RPMI8226 (cell line): ENCODE data around the gene NPTXR.

Experiments used
- DNase-seq: peaks from one replicate; pipeline ENCODE4 v3.0.0-alpha.2; 2015

NPTXR gene

DNA sequence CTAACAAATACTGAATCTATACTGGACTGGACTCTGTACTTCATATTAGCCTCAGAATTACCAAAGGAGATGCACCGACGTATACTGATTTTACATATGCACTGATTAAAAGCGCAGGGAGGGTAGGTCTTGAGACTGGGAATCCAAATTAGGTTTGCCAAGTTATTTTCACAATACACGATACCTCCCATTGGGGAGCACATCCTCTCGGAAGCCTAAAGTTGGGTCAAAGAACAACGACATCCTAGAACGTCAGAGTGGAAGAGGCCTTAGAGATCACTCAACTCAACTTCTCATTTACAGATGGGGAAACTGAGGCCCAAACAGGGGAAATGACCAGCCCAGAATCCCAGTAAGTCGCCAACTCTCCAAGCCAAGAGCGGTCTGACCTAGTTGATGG, 50.5 kb downstream of the NPTXR start:
- DNase-seq: no peak

DNA sequence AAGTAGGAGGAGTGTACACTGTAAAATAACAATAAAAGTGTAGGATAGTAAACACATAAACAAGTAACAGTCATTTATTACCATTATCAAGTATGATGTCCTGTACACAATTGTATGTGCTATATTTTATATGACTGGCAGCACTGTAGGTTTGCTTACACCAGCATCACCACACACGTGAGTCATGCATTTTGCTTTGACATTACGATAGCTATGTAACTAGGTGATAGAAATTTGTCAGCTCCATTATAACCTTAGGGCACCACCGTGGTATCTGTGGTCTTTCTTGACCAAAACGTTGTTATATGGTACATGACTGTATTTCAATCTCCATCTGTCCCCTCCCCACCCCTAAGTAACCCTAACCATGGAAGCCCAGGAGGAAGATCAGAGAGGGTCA, 51.0 kb downstream of the NPTXR start:
- DNase-seq: no peak

DNA sequence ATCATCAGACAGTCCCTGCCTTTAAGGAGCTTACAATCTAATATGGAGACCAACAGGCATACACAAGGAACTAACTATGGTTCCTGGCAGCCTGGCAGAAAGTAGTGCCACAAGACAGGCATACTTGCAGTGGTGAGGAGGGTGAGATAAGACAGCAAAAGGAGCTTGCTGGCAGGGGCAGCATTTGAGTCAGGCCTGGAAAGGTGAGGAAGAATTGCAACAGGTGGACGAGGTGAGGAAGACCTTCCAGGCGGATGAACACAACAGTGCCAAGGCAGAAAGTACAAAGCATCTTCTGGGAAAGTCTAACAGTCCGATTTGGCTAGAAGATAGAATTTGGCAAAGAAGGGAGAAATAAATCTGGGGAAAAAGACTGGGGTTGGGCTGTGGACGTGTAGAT, 54.2 kb downstream of the NPTXR start:
- DNase-seq: no peak

DNA sequence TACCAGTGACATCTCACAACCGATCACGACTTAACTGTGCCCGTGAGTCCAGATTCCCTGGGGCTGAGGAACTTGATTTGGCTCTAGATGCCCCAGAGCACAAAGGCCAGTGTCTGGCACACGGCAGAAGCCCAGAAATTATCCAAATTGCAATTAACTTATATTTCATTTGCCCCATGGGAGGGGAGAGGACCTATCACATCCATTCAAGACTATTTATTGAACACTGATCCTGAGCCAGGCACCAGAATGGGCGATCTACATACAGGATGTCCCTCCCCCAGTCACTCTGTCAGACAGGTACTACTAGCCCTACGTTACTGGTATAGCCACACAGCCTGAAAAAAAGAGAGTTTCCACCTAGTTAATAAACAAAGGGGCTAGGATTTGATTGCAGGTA, 55.0 kb downstream of the NPTXR start:
- no peak for DNase-seq

DNA sequence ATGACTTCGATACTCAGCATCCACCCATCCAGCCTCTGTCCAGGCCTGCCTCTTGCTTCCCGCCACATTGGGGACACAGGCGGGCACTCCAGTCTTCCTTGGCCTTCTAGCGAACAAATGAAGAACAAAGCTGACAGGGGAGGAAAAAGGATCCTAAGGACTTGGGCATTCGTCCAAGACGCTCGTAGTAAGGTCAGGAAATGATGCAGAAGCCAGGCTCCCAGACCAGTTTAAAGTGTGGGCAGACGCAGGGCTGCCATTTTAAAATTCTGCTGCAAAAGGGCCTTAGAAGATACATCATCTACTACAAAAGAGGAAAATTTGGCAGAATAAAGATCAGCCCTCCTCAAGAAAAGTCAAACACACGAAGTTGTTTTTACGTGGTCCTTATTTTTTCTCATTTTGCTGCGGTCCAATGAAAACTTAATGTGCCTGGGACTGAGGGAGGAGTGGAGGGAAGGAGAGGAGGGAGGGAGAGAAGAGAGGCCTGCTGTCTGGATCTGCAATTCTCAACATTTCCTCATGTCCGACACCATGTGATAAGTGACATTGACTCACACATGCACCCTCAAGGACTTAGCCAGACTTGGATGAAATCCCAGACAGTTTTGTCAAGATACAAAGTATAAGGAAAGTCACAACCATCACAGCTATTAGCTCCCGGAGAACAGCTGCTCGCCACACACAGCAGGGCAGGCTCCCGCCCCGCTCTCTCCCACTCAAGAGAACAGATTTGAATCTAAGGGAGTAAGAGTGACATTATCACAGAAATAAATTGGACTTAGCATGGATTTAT, 55.6 kb downstream of the NPTXR start:
- DNase-seq: no peak

DNA sequence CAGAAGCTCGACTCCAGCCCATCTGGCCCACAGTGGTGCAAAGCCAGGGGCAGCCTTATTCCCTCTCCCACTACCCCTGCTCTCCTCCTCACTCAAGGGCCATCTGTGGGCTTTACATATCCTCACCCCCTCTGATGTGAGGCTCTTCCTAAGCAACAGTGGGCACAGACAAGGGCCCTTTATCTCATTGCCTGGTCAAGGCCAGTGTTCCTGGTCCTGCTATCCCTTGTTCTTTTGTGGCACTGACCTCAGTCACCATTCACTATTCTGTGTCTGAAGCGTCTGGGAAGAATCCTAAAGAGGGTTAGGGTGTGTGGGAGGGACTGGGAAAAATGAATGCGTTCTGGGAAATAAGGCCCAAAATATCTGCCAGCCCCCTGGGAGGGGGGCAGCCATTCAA, 57.2 kb downstream of the NPTXR start:
- no peak for DNase-seq

DNA sequence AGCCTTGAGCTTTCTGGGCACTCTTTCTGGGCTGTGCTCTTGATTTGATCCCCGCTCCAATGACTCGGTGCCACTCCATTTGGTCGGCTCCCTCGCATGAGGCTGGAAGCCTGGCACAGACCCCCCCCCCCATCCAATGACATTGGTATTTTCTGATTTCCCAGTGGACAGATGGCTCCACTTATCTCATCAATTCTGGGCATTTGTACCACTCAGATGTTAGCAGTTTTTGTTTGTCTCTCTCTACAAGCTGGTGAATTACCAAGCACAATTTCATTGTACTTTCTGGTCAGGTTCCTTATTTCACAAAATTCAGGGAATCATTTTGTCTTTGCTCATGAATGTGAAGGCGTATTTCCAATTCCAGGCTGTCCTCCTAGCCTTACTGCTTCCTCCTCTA, 59.0 kb downstream of the NPTXR start:
- DNase-seq: no peak

DNA sequence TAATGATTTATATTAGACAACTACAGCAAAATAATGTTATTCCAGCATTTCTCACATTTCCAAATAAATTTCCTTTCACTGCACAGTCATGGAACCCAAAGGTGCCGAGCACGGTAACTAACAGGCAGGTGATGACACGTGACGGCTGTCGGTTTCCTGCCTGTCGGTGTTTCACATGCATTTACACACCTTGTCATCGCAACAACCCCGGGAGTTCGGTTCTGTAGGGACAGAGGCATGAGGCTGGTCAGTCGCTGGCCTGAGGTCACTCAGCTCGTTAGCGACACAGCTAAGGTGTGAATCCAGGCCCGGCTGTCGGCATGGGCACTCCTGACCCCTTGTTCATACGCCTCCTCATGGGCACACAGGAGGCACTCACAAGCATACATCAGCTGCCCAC, 59.8 kb downstream of the NPTXR start:
- DNase-seq: no peak

DNA sequence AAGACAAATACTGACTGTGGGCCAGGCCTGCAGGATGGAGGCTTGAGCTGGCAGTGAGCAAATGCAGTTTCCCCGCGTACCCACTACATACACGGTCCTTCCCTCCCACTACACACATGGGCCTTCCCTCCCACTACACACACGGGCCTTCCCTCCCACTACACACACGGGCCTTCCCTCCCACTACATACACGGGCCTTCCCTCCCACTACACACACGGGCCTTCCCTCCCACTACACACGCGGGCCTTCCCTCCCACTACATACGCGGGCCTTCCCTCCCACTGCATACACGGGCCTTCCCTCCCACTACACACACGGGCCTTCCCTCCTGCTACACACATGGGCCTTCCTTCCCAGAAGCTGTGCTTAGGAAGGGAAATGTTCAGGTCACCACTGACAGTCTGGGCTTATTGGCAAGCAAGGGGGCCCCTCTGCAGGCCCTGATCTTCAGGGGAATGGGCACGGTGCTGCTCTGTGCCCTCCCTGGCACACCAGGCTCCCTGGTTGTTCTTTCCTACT, 60.7 kb downstream of the NPTXR start:
- no peak for DNase-seq

DNA sequence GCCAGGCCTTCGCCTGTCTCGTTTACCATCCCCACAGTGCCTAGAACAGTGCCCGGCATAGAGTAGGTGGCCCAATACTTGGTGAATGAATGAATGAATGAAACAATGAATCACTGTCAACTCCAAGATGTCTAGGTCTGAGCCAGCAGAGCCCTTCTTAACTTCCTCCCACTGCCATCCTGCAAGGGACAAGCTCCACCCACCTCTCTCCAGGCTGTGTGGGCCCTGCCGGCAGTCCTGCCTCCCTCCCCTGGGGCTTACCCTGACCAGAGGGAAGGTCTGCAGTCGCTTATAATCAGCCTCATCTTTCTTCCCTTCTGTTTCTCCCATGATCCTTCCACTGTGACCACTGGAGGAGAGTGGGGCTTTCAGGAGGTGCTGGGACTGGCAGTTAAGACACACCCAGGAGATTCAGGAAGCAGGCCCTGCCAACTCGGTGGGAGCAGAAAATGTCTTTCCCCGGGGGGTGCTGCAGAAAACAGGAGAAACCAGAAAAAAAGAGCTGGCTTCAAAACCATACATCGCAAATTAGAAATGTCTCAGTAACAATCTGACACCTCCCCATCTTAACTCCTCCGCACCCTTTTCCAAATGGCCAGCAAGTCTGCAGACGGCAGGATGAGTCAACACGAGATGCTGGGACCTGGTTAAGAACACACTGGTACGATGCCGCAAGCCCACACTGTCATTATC, 61.3 kb downstream of the NPTXR start:
- DNase-seq: no peak

DNA sequence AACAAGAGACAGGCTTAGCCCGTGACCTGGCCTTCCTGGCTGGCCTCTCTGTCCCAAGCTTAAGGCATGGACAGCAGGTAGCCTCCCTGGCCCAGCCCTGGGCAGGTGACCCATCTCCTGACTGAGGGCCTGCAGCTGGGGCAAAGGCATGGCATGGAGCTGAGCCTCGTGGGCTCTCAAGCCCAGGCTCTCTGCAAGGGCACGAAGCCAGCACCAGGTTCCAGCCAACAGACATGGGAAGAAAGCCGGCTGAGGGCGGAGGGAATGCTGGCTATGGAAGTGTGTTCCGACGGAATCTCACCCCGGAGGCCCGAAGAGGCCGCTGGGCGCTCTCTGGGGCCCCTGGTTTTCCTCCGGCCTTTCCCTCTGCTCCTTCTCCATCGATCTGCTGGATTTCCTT, 62.8 kb downstream of the NPTXR start:
- no peak for DNase-seq

DNA sequence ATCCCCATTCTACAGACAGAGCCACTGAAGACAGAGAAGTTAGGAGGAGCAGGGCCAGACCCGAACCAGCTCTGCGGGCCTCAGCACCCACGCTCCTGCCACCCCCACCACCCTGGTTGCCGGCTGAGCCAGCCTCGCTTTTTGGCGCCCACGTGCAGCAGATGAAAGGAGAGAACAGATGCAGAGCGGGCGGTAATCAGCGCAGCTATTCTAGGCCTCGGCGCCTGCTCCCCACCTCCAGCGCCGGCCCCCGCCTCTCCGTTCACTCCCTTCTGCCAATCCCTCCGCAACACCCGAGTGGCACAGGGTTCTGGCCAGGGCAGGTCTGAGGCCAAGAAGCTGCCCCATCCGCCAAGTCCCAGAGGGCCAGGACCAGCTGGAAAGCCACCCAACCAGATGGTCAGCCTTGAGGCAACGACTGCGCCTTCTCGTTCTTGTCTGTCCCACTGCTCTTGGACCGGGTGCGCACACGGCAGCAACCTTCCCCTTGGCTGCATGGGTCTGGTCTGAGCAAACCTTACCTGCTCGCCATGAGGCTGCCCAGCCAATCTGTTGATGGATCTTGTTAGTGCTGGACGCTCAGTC, 66.6 kb downstream of the NPTXR start:
- no peak for DNase-seq

DNA sequence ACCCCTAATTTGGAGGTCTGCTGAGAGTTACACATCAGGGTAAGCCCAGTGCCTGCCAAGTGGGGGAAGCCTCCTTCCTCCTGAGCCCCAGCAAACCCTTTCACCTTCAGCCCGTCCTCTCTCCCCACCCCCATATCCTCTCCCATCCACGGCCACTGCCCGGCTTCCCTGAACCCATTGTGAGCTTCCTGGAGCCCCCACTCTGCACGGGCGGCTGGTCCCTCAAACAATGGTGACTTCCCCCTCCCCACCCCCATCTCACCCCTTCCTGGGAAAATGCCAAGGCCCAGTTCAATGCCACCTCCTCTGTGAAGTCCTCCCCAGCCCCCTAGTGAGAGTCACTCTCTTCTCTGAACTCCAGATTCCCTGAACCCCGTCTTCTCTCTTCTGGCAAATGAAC, 67.7 kb downstream of the NPTXR start:
- no peak for DNase-seq

DNA sequence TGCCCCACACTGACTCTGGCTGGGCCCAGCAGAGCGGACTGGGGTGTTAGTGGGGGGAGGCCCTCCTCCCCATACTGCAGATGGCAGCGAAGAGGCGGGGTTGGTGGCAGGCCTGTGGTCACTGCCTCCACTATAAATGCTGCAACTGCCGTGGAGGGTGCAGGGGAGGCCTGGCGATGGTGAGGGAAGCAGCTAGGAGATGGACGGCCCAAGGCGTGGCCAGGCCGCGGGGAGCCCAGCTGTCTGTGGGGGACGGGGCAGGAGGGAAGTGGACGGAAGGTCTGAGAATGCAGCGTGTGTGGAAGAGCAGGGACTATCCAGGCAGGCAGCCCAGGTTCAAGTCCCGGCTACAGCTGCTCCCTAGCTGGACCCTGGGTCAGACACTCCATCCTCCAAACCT, 68.2 kb downstream of the NPTXR start:
- no peak for DNase-seq

DNA sequence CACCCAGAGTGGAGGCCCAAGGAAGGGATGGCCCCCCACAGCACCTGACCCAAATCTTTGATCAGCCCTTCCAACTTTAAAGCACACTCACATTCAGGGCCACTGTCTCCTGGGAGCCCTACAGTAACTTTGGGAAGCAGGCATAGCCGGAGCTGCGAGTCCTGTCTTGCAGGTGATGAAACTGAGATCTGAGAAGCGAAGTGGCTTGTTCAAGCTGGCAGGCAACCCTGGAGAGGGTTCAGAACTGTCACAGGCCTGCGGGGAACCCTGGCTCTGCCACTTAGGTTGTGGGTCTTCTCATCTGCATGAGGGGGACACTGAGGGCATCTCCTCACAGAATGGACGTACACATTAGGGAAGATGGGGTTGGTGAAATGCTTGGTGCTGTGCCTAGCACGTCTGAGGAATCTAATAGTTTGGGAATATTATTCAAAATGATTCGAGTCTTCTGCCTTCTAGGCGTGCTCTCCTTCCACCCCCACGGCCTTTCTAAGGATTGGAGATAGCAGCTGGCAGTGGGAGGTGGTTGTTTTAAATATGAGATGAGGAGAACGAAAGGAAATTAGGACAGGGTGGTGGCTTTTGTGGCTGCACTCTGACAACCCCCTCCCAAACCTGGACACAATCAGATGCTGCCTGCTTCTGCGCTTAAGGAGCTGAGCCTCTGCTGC, 69.2 kb downstream of the NPTXR start:
- no peak for DNase-seq

DNA sequence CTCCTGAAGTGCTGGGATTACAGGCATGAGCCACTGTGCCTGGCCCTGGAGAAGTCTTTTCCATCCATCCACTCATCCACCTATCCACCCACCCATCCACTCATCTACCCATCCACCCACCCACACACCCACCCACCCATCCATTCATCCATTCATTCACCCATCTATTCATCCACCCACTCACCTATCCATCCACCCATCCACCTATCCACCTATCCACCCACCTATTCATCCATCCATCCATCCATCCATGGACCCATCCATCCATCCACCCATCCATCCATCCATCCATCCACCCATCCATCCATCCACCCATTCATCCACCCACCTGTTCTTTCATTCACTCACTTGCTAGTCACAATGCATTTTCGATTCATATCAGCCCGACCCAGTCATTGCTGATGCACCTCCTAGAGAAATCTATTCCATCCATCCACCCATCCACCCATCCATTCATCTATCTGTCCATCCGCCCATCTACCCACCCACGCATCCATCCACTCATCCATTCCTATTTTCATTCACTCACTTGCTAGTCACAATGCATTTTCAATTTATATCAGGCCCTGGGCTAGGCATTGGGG, 70.4 kb downstream of the NPTXR start:
- no peak for DNase-seq

DNA sequence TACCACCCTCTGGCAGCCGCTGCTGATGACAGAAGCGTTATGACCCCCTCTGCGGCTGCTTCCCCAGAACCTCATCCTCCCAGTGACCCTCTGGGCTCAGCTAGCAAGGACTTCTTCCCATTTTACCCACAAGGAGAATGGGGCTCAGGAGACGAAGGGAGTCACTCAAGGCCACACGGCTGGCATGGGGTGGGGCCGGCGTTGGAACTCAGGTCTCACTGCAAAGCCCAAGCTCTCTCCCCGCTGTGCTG, 71.3 kb downstream of the NPTXR start:
- DNase-seq: no peak

DNA sequence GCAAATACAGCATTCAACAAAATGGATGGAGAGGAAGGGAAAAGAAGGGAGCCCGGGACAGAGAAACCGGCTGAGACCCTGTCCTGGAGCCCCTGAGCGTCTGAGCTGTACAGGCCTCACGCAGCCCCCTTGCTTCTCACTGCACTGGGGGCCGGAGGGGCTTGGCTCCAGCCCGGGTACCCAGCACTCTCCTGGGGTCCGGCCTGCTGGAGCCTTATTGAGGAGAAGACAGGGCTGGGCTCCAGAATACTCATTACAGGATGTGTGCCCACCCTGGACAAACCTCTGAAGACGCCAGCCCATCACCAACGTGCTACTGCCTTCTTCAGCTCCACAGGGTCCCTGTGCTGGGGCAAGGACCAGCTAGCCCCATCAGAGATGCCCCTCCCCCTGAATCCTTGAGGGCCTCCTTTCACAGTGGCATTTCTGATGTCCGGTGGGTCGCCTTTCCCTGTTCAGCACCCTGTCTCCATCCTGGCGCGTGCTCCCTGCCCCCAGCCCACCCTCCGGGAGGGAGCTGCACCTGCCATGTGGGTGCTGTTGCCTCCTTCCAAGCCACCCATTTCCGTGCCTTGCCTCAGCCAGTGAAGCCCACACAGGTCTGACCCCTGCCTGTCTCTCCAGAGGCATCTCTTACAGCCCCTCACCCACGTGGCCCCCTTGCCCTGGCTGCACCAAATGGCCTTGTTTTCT, 73.4 kb downstream of the NPTXR start:
- no peak for DNase-seq
